K562 treated with DMSO at 1 percent for 24 hours (cell line): Measurements from ENCODE around the gene FN3K. TPM values are rescaled to one million over a fixed set of nuclear protein-coding genes. Genes with fewer than 3 reads are reported as not detected.

ENCODE experiments used
- total RNA-seq: library from RNA; unstranded; fragments of 300-600 nt; gene quantifications from 2 replicates; pipeline ENCODE4 v1.2.3, GENCODE V29; 2022; ENCODE audit warnings: low read depth; ENCODE audit not compliant: insufficient read depth

FN3K gene
- total RNA-seq = 26.5 and 27.3 TPM in 2 replicates

GRCh38 chr17:82734987-82735866 lies at the start of gene FN3K:
Gene FN3K (plus strand): TSS chr17:82735615. CDS start chr17:82735637, 22 bp downstream.

GRCh38 chr17:82698065-82698973 lies 37.1 kb upstream of the FN3K start, which contains the start of gene RAB40B:
Gene RAB40B (minus strand): TSS chr17:82698698. CDS start chr17:82698596, 102 bp downstream.

DNA sequence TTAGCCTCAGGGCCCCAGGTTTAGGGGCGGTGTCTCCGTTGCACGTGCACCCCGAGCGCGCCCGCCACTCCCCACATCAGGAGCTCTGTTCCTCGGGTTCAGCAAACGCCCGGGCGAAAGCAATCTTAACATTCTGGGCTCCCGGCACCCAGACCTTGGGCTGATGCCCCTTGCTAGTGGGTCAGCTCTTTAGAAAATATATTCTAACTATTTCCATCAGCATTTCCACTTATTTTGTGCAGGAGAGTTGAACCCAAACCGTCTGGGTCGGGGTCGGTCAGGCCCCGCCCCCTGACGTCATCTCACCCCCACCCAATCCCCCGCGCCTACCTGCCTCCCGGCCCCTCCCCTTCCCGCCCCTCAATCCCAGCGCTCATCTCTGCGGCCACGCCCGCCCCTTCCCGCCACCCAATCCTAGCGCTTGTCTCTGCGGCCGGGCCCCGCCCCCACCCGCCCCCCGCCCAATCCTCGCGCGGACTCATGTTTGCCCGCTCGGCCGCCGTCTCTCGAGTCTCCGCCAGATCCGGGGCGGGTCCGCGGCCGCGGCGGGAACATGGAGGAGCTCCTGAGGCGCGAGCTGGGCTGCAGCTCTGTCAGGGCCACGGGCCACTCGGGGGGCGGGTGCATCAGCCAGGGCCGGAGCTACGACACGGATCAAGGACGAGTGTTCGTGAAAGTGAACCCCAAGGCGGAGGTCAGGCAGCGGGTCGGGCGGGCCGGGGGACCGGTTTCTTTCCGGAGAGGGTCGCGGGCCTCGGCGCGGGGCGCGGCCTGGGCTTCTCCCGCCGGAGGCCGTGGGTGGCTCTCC lies 19.0 kb upstream of the FN3K start, which contains the start of gene FN3KRP:
TSS of gene FN3KRP (plus strand) at position 504 of the 808 bp plus-strand sequence. CDS start at position 554, 50 bp downstream.

GRCh38 chr17:82751571-82752370 lies 16.4 kb downstream of the FN3K start, which contains the start of gene TBCD:
Gene TBCD (plus strand): TSS chr17:82752065. CDS start chr17:82752194, 129 bp downstream.

Other genes with a start within 250 kb of the FN3K start
- gene FOXK2, start 215.9 kb upstream of the FN3K start, total RNA-seq = 48.2 and 54.4 TPM in 2 replicates
- 34.3 and 36.9 TPM in 2 replicates for gene WDR45B, start 87.2 kb upstream of the FN3K start, total RNA-seq
- gene RAB40B, start 36.9 kb upstream of the FN3K start, total RNA-seq = 3.7 and 6.7 TPM in 2 replicates
- 35.4 and 35.5 TPM in 2 replicates for gene FN3KRP, start 18.9 kb upstream of the FN3K start, total RNA-seq
- gene TBCD, start 16.4 kb downstream of the FN3K start, total RNA-seq = 102 and 112 TPM in 2 replicates
- not detected in 2 replicates for gene ZNF750, start 104.4 kb downstream of the FN3K start, total RNA-seq